Smooth muscle cell (in vitro differentiated cells): ENCODE data around the gene MGAT1. TPM values are rescaled to one million over a fixed set of nuclear protein-coding genes. Genes with fewer than 3 reads are reported as not detected.
A peak's percentile ranks its signal among the peaks of the same experiment; 100 is the strongest.

Source experiments
- DNase-seq: peaks from one replicate; lab custom pipeline; 2025; ENCODE audit not compliant: unreplicated experiment; lab: John Stamatoyannopoulos, UW
- H2AFZ ChIP-seq: fragments of 200-600 bp; sonication (generic); 2 replicates; pipeline ENCODE4 v1.6.0; 2016; ENCODE audit warnings: antibody characterized with exemption, low read depth, mild to moderate bottlenecking
- H3F3A ChIP-seq: fragments of 200-600 bp; sonication (generic); 2 replicates; pipeline ENCODE4 v1.6.0; 2017; ENCODE audit warnings: antibody characterized with exemption, low read depth
- H3K27ac ChIP-seq: fragments of 200-600 bp; sonication (generic); 2 replicates; pipeline ENCODE4 v1.5.1; 2016; ENCODE audit warnings: low read depth, mild to moderate bottlenecking
- H3K27me3 ChIP-seq: fragments of 200-600 bp; sonication (generic); 2 replicates; pipeline ENCODE4 v1.6.1; 2016; ENCODE audit warnings: low read depth, mild to moderate bottlenecking
- H3K36me3 ChIP-seq: fragments of 200-600 bp; sonication (generic); 2 replicates; pipeline ENCODE4 v1.5.1; 2016; ENCODE audit warnings: low read depth
- H3K4me1 ChIP-seq: fragments of 200-600 bp; sonication (generic); 2 replicates; pipeline ENCODE4 v1.5.1; 2016; ENCODE audit warnings: low read depth
- H3K4me2 ChIP-seq: fragments of 200-600 bp; sonication (generic); 2 replicates; pipeline ENCODE4 v1.6.0; 2016; ENCODE audit warnings: mild to moderate bottlenecking
- H3K4me3 ChIP-seq: fragments of 200-600 bp; sonication (generic); 2 replicates; pipeline ENCODE4 v1.5.1; 2016; ENCODE audit warnings: mild to moderate bottlenecking
- H3K79me2 ChIP-seq: fragments of 200-600 bp; sonication (generic); 2 replicates; pipeline ENCODE4 v1.6.0; 2016; ENCODE audit warnings: low read depth, mild to moderate bottlenecking
- H3K9ac ChIP-seq: fragments of 200-600 bp; sonication (generic); 2 replicates; pipeline ENCODE4 v1.6.0; 2016; ENCODE audit warnings: low read depth
- H3K9me3 ChIP-seq: fragments of 200-600 bp; sonication (generic); replicated peaks from 2 replicates; pipeline ENCODE4 v1.5.1; 2016; ENCODE audit warnings: low read depth
- H4K20me1 ChIP-seq: fragments of 200-600 bp; sonication (generic); 2 replicates; pipeline ENCODE4 v1.6.0; 2016; ENCODE audit warnings: low read depth
- WGBS: methylation state at CpG from one replicate; pipeline ENCODE4 v1.1.7; 2016; ENCODE audit warnings: low lambda C conversion rate; 5-methylcytosine and 5-hydroxymethylcytosine counted together
- polyA plus RNA-seq: library from polyadenylated mRNA; unstranded; fragments of >200 nt; fragmentation: Nextera tagmentation; extraction: Ambion mirVana; gene quantifications from 2 replicates; pipeline ENCODE4 v1.2.1, GENCODE V29; 2016
- total RNA-seq: library from RNA; depleted of rRNA; stranded (reverse); fragments of >200 nt; gene quantifications from 2 replicates; pipeline ENCODE4 v1.2.3, GENCODE V29; 2014
- TF ChIP-seq, protein P1 (sequence below): fragments of 200-600 bp; sonication (generic); IDR thresholded peaks from 2 replicates; pipeline ENCODE4 v1.5.1; 2017; ENCODE audit warnings: borderline replicate concordance, mild to moderate bottlenecking, antibody characterized with exemption; ENCODE audit not compliant: insufficient read depth, poor library complexity, severe bottlenecking

Gene MGAT1
- total and polyA plus RNA-seq, 2 experiments from 2014 or later: 128 to 161 TPM

DNA sequence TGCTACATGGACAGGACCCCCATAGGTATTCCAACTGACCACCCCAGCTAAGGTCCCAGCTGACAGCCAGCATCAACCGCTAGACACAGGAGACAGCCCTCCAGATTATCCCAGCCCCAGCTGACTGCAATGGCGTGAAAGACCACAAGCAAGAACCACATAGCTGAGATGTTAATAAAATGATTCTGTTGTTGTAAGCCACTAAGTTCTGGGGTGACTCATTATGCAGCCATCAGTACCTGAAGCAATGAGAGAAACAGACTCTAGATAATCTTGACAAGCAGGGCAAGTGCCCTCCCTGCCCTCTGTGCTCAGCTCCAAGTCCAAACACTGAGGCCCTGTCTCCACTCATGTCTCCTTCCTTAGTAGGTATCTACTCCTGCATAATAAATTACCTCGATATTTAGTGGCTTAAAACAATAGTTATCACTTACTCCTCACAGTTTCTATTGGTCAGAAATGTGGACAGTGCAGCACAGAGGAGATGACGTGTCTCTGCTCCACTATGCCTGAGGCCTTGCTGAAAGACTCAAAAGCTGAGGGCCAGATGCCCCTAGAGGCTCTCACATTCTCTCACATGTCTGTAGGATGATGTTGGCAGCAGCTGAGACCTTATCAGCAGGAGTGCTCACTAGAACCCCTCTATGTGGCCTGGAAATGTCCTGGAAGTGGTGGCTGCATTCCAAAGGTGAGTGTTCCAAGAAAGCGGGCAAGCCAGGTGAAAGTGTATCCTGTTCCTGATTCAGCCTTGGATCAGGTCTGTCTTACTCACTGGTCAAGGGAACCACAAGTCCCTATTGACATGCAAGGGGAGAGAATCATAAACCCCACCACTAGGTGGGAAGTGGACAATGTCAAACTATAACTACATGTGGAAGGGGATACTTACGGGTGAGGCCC, 2.5 kb downstream of the MGAT1 start:
- DNase-seq: no peak
- TF ChIP-seq, protein P1, sequence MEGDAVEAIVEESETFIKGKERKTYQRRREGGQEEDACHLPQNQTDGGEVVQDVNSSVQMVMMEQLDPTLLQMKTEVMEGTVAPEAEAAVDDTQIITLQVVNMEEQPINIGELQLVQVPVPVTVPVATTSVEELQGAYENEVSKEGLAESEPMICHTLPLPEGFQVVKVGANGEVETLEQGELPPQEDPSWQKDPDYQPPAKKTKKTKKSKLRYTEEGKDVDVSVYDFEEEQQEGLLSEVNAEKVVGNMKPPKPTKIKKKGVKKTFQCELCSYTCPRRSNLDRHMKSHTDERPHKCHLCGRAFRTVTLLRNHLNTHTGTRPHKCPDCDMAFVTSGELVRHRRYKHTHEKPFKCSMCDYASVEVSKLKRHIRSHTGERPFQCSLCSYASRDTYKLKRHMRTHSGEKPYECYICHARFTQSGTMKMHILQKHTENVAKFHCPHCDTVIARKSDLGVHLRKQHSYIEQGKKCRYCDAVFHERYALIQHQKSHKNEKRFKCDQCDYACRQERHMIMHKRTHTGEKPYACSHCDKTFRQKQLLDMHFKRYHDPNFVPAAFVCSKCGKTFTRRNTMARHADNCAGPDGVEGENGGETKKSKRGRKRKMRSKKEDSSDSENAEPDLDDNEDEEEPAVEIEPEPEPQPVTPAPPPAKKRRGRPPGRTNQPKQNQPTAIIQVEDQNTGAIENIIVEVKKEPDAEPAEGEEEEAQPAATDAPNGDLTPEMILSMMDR: peak; percentile 10
- Histone ChIP-seq H3K27ac (peak overlapping the region; percentile 98), H4K20me1 (peaks cover 70% of the 10 kb centered on the region), H3K9ac (peak overlapping the region; percentile 52), H3K9me3 (no peaks in the 10 kb centered on the region), H3K27me3 (no peaks in the 10 kb centered on the region), H3F3A (peaks cover 9% of the 10 kb centered on the region), H3K36me3 (no peaks in the 10 kb centered on the region), H2AFZ (no peak overlapping the region), H3K79me2 (peaks cover 78% of the 10 kb centered on the region), H3K4me3 (no peak overlapping the region), H3K4me1 (peaks cover 26% of the 10 kb centered on the region), H3K4me2 (peak overlapping the region; percentile 98)
- 61% methylated on average over 6 of the region's 6 CpGs for WGBS

DNA sequence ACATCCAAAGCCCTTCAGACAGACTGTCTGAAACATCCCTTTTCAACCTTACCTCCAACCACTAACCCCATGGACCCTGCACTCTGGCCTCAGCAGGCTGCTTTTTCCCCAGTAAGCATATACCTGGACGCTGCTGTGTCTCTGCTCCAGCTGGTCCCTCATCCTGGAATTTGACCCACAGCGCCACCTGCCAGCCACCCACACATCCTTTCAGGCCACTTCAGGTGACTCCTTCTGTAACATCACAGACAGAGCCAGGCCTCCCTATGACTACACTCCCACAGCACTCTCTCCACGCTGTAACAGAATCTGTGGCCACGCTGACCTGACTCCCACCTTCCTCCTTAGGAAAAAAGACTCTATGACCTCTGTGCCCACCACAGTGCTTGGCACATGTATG, 3.4 kb downstream of the MGAT1 start:
- Histone ChIP-seq H3K4me2 (peak overlapping the region; percentile 98), H4K20me1 (peaks cover 80% of the 10 kb centered on the region), H3K4me3 (no peak overlapping the region), H3K9ac (peak overlapping the region; percentile 52), H3K36me3 (no peaks in the 10 kb centered on the region), H3K4me1 (peaks cover 26% of the 10 kb centered on the region), H2AFZ (no peak overlapping the region), H3K27me3 (no peaks in the 10 kb centered on the region), H3K9me3 (no peaks in the 10 kb centered on the region), H3K79me2 (peaks cover 79% of the 10 kb centered on the region), H3K27ac (peak overlapping the region; percentile 98), H3F3A (peaks cover 9% of the 10 kb centered on the region)
- no peak for DNase-seq
- TF ChIP-seq, protein P1: peak; percentile 22
- 63% methylated on average over 4 of the region's 4 CpGs for WGBS

DNA sequence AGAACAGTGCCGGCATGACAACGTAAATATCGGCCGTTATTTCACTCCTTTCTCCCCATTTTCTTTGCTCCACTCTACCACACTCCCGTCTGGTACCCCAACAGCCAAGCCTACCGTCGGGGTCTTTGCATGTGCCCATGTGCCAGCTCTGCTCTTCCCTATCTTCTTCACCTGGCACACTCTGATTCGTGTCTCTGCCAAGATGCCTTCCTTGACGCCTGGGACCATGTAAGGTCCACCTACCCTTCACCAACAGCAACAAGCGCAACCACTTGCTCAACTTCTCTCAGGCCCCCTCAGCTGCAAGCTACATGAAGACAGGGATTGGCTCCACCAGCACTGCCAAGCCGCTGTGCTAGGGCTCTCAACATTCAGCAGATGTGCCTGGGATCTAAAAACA, 4.4 kb downstream of the MGAT1 start:
- WGBS: 85% methylated on average over 11 of the region's 11 CpGs

More for the DNA sequence above, 4.4 kb downstream of the MGAT1 start:
- H2AFZ ChIP-seq: no peak overlapping the region
- peaks cover 88% of the 10 kb centered on the region for H3K79me2 ChIP-seq
- peaks cover 90% of the 10 kb centered on the region for H4K20me1 ChIP-seq
- peak overlapping the region; percentile 98 for H3K27ac ChIP-seq
- no peaks in the 10 kb centered on the region for H3K36me3 ChIP-seq
- no peak for DNase-seq
- no peak overlapping the region for H3K9ac ChIP-seq
- H3F3A ChIP-seq: peaks cover 9% of the 10 kb centered on the region
- no peaks in the 10 kb centered on the region for H3K9me3 ChIP-seq
- H3K4me1 ChIP-seq: peaks cover 22% of the 10 kb centered on the region
- H3K4me3 ChIP-seq: no peak overlapping the region
- no peaks in the 10 kb centered on the region for H3K27me3 ChIP-seq
- TF ChIP-seq, protein P1: no peak
- H3K4me2 ChIP-seq: no peak overlapping the region
